GM19023 (cell line): ENCODE data around the gene SCMH1.

Source experiments
- ATAC-seq: cut with Tn5 transposase; IDR thresholded peaks from one replicate; pipeline ENCODE4 v1.9.1; 2021; ENCODE audit warnings: mild to moderate bottlenecking, moderate library complexity; ENCODE audit not compliant: unreplicated experiment

The SCMH1 gene

DNA sequence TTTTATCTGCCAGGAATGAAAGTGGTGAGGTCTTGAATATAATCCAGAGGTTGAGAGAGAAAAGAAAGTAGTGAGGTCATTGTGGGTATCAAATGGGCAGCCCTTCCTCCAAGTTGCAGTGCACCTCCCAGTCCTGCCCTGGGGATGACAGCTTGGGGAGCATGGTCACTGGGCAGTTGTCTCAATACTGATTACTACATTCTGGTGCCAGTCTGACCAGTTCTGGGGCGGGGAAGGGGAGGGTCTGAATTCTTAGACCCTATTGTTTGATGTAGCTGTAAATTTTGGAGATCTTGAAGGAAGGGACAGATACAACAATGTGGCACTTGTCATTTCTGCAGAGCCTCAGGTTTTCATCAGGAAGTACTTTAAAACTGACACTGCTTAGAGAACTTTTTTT, 231.8 kb downstream of the SCMH1 start:
- ATAC-seq: no peak

DNA sequence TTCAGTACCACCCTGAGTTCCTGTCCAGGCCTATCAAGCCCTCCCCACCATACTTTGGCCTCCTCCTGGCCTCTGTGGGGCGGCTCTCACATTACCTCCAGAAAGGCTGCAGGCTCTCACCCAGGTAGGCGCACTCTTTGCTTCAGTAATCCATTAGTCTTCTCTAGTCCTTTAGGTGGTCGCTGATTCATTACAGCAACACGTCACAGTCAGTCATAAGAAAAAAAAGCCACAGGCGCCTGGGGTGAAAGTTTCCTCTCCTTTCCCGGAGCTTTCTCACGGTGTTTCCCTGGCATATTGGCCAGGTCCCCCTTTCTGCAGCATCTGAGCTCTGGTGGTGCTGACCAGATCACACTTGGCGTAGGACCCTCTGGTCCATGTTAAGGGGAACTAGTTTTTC, 232.6 kb downstream of the SCMH1 start:
- no peak for ATAC-seq

DNA sequence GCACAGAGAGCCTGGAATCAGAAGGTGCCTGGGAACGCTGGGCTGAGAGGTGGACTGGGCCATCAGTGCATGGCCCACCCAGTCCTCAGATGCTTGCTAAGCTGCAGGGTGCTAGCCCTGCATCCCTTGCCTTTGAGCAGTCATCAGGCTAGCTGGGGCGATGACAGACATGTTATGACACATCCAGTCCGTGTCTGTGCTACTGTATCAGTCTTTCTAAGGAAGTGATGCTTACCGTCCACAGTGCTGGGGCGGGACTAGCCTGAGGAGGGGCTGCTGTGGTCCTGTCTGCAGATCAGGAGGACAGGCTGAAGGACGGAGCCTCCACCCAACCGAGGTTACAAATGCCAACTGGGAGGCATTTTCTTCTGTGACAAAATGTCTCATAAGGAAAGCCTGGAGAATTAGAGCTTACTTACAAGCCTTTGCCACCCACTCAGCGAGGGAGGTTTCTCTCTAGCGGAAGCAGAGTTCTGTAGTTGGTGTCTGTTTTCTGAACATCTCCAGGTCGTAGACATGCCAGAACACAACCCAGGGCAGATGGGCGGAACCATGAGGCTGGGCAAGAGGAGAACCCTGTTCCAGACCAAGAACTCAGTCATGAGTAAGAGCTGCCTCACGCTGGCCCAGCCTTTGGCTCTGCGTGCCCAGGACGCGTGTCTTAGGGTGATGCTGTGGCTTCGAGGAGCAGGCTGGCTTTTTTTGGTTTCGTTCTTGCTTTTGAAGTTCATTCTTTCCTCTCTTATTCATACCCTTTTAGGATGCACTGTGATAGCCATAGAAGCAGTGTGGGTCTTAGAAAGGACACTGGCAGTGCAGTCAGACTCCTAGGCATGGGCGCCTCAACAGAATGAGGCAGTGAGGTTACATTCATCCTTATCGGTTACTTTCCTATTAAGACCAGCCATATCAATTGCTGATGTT, 234.9 kb downstream of the SCMH1 start:
- ATAC-seq: no peak

DNA sequence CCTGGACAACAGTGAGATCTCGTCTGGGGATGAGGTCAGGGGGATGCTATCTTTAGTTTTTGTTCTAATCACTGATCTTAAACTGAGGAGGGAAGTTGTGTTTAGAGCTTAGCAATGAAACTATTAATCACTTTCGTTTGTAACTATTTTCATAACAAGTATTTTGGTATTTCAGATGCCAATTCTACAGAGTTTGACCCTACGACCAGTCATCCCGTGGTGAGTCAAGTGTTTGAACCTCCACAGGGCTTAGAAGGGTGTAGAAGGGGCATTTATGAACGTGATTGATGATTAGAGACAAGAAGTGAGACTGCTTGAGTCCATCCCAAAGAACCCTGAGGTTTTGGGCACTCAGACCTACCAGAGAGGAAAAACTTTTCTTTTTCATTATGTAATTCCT, 236.2 kb downstream of the SCMH1 start:
- ATAC-seq: no peak

DNA sequence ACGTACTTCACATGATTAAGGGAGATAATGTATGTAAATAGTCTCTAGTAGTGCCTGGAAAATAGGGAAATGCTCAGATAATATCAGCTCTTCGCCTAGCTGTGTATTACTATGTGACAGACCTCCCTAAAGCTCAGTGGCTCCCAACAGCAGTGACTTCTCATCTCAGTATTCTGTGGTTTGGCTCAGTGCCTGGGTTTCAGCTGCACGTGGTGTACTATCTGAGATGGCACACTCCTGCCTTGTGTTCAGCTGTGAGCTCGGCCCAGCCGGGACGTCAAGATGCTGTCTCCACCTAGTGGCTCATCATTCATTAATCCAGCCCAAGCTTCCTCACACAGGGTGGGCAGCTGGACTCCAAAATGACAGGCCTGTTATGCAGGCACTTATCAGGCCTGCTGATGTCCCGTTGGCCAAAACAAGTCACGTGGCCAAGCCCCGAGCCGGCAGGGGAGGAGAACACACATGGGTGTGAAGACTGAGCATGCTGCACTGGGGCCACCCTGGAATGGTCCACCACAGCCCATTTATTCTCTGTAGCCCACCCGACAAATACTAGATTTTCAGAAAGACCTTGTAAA, 238.4 kb downstream of the SCMH1 start:
- peak; percentile 98 for ATAC-seq

DNA sequence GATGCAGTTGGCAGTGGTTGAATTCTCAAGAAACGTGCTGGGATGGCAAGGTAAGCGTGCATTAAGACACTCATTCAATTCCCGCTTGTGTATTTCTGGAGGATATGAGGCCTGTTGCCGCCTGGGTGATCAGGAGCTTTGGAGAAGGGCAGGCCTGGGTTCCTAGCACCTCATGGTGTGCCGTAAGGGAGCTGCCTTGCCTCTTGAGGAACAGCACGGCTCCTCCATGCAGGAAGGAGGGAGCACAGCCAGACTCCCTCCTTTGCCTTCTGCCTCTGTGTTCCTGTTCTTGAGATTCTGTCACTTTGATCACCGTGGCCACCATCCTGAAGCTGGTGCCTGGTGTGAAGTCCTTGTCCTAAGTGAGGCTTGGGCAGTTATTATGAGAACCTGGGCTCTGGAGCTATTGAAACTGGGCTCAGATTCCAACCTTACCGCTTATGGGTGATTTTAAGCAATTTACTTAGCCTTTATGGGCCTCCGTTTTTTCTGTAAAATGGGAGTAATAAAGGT, 238.9 kb downstream of the SCMH1 start:
- ATAC-seq: no peak

DNA sequence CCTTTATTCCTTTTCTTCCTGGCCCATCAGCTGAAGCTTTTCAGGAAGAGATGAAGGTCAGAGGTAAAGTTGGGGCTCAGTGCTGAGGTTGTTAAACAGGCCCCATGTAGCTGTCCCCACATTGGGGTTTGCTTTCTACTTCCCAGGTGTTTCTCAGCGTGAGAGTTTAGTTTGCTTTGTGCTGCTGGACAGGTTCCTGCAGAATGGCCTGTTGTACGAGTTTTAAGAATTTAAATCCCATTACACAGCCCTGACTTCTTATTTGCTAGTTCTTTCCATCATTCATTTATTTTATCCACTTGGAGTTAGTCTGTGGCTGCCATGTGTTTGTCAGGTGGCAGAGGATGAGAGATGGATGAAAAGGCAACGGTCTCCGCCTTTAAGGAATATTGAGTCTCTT, 243.4 kb downstream of the SCMH1 start:
- no peak for ATAC-seq

DNA sequence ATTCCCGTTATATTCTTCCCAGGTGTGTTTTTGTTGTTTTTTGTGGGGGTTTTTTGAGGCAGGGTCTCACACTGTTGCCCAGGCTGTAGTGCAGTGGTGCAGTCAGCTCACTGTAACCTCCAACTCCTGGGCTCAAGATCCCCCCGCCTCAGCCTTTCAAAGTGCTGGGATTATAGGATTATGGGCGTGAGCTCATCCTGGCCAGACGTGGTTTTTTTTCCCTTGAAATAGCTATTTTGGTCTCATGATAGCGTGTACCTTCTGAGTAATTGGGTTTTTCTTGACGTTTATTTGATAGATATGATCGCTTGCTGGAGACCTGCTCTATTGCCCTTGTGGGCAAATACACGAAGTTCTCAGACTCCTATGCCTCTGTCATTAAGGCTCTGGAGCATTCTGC, 245.0 kb downstream of the SCMH1 start:
- ATAC-seq: no peak

DNA sequence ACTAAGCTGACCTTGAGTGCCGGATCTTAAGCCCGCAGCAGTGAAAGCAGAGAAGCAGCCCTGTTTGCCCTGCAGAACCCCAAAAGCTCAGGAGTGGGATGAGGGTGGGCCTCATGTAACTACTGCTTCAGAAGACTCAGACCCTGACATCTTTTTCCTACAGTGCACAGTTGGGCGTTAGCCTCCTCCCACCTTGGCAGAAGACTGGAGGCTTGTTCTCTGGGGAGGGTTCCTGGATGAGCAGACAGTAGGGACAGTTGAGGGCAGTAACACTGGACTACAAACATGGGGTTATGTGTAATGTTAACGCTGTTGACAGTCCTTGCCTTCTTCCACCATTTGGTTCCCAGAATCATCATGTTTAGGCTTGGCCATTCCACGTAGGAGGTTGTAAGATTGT, 253.0 kb downstream of the SCMH1 start:
- no peak for ATAC-seq

DNA sequence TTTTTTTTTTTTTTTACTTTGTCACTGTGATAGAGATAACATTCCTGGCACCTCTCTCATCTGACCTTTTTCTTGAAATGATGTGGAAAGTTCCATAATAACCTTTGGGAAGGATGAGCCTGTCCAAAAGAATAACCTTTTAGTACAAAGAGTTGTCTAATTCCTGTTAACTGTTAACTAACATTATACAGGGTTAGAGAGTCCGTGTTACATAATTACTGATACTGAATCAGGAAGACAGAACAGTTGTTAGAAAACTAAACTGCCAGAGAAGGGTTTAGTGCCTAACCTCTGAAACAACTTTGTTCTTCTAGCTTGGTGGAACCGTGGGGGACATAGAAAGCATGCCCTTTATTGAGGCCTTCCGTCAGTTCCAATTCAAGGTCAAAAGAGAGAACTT, 253.8 kb downstream of the SCMH1 start:
- ATAC-seq: no peak

DNA sequence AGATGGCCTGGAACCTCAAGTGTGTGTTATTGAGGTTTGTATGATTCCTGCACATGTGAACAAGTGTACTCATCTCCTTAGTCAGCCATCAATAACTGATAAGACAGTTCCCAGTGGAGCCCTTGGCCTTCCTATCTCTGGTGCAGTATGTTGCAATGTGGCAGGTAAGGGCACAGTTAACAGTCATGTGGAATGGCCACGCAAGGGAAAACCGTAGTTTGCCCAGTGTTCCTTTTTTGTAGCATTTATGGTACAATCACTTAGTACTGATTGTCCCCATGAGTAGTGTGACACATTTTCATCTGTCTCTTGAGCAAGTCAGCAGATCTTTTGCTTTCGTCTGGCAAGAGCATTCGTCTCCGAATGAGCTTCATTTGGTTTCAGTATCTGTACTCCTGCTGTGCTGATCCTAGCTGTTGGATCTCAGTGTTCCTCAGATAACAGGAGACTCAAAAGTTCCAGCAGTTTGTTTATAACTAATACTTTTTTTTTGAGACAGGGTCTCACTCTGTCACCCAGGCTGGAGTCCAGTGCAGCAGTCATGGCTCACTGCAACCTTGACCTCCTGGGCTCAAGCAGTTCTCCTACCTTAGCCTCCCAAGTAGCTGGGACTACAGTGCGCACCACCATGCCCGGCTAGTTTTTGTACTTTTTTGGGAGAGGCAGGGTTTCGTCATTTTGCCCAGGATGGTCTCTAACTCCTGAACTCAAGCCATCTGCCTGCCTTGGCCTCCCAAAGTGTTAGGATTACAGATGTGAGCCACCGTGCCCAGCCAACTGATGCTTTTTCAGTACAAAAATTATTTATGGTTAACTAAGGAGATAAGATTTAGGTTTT, 254.4 kb downstream of the SCMH1 start:
- no peak for ATAC-seq

DNA sequence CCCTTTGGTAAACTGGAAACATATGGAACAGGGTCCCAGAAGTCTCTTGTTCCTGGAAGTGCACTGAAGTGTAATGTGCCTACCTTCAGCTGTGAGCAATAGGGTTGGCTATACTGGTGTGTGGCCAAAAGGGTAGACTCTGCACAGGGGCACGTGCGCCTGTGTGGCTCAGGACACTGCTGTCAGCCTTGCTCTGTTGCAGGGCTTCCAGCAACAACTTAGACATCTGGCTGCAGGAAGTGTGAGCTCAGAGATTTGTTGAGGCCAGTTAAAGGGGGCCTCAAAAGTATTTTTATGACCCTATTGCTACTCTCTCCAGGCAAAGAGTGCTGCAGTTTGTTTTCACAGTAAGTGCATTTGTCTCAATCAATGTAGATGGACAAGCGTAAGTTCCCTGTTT, 255.2 kb downstream of the SCMH1 start:
- no peak for ATAC-seq

DNA sequence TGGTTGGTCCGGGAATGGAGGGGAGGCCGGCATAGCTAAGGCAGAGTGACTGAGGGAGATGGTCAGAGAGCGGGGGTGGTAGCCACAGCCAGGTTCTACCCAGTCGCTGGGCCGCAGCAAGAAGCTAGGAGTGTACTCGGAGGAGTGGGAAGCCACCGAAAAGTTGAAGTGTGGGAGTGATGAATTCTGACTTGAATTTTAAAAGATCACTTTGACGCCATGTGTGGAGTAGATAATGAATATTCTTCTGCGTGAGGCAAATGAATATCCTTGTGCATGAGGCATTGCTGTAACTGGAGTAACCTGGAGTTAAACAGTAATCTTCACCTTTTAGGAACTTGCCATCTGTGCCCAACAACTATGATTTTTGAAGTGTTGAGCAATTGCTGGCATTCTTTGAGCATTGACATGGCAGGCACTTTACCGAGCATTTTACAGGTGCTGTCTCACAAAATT, 255.8 kb downstream of the SCMH1 start:
- no peak for ATAC-seq

DNA sequence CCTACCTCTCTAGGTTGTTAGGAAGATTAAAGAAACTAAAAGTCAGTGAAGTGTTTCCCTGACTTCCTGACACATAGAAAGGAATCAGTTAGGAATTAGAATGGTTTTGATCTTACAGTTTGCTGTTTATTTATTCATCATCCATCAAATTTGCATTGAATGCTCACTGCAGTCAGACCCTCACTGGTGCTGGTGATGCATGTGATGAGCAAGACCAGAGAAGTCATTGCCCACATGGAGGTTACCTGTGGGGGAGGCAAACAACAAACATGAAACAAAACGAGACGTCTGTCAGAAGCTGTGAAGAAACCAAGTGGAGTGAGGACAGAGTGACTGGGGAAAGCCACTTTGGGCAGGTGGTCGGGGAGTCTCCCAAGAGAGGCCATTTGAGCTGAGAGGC, 256.2 kb downstream of the SCMH1 start:
- no peak for ATAC-seq

DNA sequence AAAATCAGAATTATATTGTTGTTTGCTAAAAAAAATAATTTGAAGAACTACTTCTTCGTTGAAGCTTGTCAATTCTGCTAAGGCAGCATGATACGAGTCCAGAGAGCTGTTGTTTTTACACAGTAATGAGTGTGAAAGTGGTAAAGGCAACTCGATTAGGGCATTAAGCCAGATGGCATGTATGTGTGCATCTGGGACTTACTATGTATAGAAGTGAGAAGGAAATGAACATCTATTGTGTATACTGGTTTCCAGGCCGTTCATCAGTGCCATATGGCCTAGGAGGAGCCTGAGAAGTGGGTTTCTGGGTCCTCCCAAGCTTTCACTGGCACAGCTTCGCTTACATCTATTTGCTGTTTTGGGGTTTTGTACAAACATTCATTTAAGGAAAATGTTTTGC, 256.9 kb downstream of the SCMH1 start:
- ATAC-seq: no peak

DNA sequence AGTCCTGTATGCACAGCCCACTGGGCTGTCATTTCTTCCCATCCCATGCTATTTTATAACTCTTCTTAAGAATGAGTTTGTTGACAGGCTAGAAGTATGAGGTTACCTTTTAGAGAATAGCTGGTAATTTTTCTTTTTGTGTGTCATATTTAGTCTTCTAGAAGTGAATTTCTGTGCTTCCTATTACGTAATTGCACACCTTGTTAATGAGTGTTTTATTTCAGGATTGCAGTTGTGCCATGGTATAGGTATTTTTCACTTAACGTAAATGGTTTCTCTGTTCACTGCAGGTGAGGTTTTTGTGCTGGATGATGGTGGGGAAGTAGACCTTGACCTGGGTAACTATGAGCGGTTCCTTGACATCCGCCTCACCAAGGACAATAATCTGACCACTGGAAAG, 257.6 kb downstream of the SCMH1 start:
- no peak for ATAC-seq

DNA sequence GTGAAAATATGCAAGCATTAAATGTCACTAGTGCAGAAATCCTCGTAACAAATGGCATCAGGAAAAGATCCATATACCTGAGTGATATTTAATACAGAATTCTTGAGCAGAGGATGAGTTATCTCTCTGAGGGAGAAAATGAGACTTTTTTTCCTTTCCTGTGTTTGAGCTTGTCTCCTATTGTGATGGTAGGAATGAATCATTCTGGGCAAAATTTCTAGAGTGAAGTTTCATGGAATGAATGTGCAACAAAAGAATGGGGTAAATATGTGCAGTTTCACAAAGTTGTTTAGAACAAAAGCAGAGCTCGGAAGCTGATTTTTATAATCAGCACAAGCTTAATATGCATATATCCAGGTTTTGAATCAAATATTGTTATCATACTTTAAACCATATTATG, 258.0 kb downstream of the SCMH1 start:
- no peak for ATAC-seq

DNA sequence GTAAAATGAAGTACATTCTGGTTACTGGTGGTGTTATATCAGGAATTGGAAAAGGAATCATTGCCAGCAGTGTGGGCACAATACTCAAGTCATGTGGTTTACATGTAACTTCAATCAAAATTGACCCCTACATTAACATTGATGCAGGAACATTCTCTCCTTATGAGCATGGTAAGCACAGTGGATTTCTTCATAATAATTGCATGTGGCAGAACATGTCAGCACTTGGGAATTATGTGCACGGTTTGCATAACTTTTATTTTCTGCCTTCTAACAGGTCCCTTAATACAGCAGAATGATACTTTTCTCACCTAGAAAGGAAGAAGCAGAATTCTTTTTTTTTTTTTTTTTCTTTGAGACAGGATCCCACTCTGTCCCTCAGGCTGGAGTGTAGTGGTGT, 258.8 kb downstream of the SCMH1 start:
- ATAC-seq: no peak

DNA sequence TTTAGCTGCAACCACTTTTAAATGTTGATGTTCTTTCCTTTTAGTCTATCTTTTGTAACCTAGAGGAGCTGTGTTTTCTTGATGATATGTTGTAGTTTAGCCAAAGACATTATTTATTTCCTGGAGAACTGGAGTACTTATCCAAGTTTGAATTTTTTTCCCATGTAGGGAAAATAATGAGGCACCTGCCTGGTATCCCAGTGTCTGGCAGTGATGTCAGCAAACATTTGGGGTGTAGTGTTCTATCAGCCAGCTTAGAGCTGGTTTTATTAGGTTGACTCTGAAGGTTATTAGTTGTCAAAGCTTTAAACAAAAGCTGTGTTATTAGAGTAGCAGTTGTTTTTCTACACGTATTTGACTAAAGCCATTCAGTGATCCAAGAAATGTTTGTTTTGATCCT, 259.4 kb downstream of the SCMH1 start:
- no peak for ATAC-seq

DNA sequence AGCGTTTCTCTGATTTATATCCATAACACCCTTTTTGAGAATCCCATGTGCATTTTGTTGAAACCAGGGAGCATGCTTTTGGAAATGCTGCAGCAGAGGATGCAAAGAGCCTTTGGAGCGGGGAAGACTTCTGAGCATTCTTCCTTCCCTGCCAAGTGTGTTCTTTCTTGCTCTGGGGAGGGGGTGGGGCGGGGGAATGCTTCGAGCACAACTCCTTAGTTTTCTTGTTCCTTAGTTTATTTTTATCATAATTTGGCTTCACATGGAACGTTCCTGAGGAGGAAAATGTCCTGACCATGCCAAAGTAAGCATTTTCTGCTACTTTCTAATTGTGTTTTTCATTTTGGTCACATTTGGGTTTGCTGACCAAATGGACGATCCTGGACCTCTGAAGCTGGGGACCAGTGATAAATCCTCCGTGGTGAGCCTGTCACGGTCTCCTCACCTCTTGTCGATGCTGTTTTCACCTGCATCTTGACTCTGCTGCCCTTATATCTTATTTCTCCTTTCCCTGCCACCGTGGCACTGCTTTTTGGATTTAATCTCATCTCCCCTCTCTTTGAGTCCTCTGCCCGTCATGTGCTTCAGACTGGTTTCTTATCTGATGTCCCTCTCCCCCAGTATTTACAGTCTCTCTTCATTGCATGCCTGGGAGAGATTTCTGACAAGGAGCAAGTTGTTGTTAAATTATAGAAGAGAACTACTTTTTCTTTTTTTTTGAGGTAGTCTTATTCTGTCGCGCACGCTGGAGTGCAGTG, 260.2 kb downstream of the SCMH1 start:
- no peak for ATAC-seq
